Fibroblast of skin of abdomen (primary cell): ENCODE data around the gene ESR2.
"Not testable (repeated sequence)": the region's sequence is repeated elsewhere in the genome, so short reads cannot be mapped to it uniquely, and the experiment has no call there.

Source experiments
- DNase-seq: peaks from one replicate; pipeline ENCODE4 v3.0.0-alpha.2; 2013

Gene ESR2

GRCh38 chr14:64220466-64220865 is 73.7 kb downstream of the ESR2 start:
- peak; percentile 3 for DNase-seq

- DNase-seq = no peak
Observed at GRCh38 chr14:64220056-64220455, 74.1 kb downstream of the ESR2 start.

GRCh38 chr14:64218344-64219240 is 75.6 kb downstream of the ESR2 start:
- peak; percentile 9 for DNase-seq

- DNase-seq = no peak
Observed at GRCh38 chr14:64217834-64218233, 76.3 kb downstream of the ESR2 start.

- no peak for DNase-seq
Observed at GRCh38 chr14:64217308-64217707, 76.9 kb downstream of the ESR2 start.

- no peak for DNase-seq
Observed at GRCh38 chr14:64215978-64216377, 78.2 kb downstream of the ESR2 start.

GRCh38 chr14:64215274-64215673 is 78.9 kb downstream of the ESR2 start:
- no peak for DNase-seq

- DNase-seq = no peak
Observed at GRCh38 chr14:64213853-64214570, 80.2 kb downstream of the ESR2 start.

GRCh38 chr14:64213086-64213485 is 81.1 kb downstream of the ESR2 start:
- peak; percentile 38 for DNase-seq

GRCh38 chr14:64212666-64213065 is 81.5 kb downstream of the ESR2 start:
- DNase-seq = peak; percentile 5

- not testable (repeated sequence) for DNase-seq
Observed at GRCh38 chr14:64210912-64211311, 83.3 kb downstream of the ESR2 start.

GRCh38 chr14:64210216-64210615 is 84.0 kb downstream of the ESR2 start:
- DNase-seq = no peak

GRCh38 chr14:64209444-64210131 is 84.6 kb downstream of the ESR2 start:
- DNase-seq = peak; percentile 37

- no peak for DNase-seq
Observed at GRCh38 chr14:64208981-64209380, 85.2 kb downstream of the ESR2 start.

GRCh38 chr14:64208261-64208660 is 85.9 kb downstream of the ESR2 start:
- no peak for DNase-seq

GRCh38 chr14:64203366-64204006 is 90.7 kb downstream of the ESR2 start:
- no peak for DNase-seq

GRCh38 chr14:64202716-64203115 is 91.5 kb downstream of the ESR2 start:
- DNase-seq = no peak

- DNase-seq = no peak
Observed at GRCh38 chr14:64201921-64202545, 92.1 kb downstream of the ESR2 start.

- DNase-seq = no peak
Observed at GRCh38 chr14:64201296-64201695, 92.9 kb downstream of the ESR2 start.

GRCh38 chr14:64200170-64200569 is 94.0 kb downstream of the ESR2 start:
- no peak for DNase-seq

- no peak for DNase-seq
Observed at GRCh38 chr14:64198486-64198885, 95.7 kb downstream of the ESR2 start.

- DNase-seq = no peak
Observed at GRCh38 chr14:64197996-64198395, 96.2 kb downstream of the ESR2 start.
